Measurements from ENCODE around the gene SLC6A13.

GRCh38 chr12:238116-238515 lies 24.5 kb downstream of the SLC6A13 start:
- TF ChIP-seq REST (IDR thresholded peaks at IDR 0.05) (no peak), BHLHE40 (IDR thresholded peaks at IDR 0.05; ENCODE audit: low read depth, low read length) (no peak), HDAC2 (IDR thresholded peaks at IDR 0.05) (no peak)
